ENCODE results near the gene LNP1.

GRCh38 chr3:100416176-100416575, 14.8 kb downstream of the LNP1 start:
- TF ChIP-seq CTCF (IDR thresholded peaks at IDR 0.05) (no peak), POLR2A (IDR thresholded peaks at IDR 0.05) (no peak)

Data from Peyer's patch (tissue), 4 donors.